Posterior cingulate gyrus (tissue), 11 donors: ENCODE data around the gene MPO.
A peak's percentile ranks its signal among the peaks of the same experiment; 100 is the strongest.

Experiments used
- DNase-seq, 10 donors: peaks; one replicate each; pipeline versions ENCODE4 v3.0.0 to v3.0.0-alpha.2; 2020 to 2021; ENCODE audit warnings: mixed read lengths in 3 of 10
- intact Hi-C: fragments of 100-400 bp; cut with DNase I; formaldehyde crosslinking; loops from one replicate; pipeline ENCODE4 v1.15.1; 2023

The MPO gene

DNA sequence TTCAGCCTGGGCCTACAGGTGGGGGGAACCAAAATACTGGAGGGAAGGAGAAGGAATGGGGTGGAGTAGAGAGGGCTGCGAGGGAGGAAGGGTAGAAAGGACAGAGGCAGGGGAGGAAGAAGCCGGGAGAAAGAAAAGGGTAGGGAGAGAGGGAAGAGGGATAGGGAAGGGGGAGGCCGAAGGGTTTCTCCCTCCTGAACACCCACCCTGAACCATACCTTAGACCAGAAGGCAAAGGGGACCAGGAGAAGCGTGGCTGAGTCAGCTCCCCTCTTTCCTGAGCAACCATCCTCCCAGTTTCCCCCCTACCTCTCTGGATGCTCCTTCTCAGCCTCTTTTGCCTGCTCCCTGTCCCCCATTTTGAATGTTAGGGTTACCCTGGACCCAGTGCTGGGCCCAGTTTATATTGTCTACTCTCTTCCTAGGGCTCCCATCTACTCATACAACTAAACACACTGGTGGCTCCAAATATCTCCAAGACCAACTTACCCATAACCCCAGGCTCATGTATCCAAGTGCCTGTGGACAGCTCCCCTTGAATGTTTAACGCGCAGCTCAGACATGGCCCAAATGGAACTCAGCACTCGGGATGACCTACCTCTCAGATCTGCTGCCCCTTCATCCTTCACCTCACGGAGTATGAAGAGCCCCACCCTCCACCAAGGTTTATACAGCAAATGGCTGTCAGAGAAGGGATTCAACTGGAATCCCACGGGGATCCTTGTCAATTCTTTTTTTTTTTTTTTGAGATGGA lies 40.0 kb upstream of the MPO start:
- intact Hi-C loops, result no loop called here
- peak in 4 of 10 donors; percentile 2 to 16 (median 8) for DNase-seq

DNA sequence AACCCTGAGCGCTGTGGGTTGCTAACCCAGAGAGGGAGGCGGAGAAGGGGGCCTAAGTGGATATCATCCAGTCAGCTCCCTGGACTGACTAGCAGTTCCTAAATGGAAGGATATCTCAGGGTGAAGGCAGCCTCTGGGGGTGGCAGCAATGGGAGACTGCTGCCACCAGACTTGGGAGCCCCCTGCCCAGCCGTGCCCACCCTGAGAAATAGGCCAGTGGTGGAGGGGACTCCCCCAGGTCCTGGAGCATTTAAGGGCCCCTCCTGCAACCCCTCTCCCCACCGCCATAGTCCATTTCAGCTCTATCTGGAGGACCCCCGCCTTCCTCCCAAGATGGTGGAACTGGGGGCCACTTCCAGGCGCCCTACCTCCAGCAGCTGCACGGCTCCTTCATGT lies 39.4 kb upstream of the MPO start:
- intact Hi-C loops, result no loop called here
- peak in 3 of 10 donors; percentile 26 to 45 (median 36) for DNase-seq

DNA sequence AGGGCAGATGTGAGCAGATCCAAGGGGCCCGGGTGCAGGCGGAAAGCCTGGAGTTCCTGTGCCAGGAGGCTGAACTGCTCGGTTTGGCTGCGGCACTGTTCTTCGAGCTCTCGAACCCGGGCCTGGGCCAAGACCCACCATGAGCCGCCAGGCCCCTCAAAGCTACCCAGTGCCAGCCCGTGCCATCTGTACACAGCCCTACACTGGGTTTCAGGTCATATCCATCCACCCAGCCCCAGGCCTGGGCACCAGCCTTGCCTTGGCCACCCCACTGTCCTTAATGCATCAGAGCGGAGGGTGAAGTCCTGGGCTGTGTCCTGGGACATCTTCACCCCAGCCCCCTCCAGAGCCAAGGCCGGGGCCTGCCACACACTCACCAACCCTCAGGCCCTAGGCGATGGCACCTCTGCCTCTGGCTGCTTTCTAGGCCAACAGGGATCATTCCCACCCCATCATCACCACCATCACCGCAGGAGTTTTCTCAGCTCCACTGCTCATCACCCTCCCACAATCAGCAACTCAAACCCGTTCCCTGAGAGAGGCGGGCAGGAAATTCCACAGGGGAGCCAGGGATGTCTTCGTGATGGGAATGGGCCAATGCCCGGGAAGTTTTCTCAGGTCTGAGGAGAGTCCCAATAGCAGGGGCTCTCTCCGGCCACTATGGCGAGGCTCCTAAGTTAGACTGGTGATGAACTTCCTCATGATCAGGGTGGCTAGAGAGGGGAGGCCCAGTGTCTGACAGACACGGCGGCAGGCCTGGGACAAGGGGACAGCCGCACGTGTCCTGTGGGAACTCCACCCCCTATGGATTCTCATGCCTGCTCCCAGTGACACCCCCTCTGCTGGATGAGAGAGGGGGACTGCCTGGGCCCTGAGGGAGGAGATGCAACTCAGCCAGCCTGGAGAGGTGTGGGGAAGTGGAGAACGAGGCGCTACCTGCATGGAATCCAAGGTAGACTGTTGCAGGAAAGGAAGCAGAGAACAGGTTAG lies 38.7 kb upstream of the MPO start:
- DNase-seq, result peak in 4 of 10 donors; percentile 6 to 76 (median 60)
- intact Hi-C loops, result no loop called here

DNA sequence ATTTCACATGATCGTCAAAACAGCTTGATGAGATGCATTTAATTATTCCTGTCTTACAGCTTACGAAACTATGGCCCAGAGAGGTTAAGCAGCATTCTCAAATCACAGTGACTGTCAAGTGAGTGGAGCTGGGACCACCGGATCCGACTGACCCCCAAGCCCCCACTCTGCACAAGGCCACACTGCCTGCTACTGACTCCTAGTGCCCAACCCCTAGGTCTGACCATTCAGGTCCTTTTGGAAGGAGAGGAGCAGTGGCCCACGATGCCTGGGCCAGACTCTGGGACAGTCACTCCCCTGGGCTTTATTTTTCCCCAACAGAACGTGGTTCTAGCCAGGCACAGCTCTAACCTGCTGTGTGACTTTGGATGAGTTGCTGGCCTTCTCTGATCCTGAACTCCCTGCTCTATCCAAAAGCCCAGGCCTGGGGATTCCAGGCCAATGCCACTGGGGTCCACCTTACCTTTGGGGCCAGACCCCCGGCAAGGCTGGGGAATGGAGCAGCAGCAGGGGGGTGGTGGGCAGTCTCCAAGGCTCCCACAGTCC lies 38.0 kb upstream of the MPO start:
- peak in 3 of 10 donors; percentile 2 to 47 (median 7) for DNase-seq
- intact Hi-C loops, result no loop called here

DNA sequence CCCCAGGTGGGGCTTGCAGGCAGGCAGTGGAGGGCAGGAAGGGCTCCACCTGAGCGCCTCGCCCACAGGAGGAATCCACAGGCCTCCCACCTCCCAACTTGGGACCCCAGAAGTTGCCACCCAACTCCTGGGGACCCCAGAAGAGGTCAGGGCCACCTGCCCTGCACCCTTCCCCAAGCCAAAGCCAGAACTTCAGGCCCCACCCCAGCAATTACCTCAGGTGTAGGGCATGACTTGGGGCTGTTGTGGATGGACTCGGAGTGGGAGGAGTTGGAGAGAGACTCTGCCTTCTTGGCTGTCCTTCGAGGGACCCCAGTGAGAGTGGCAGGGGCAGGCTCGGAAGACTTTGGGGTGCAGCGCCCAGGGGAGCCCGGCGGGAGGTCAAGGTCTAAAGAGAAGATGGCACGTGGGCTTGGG lies 37.3 kb upstream of the MPO start:
- DNase-seq, result peak in 3 of 10 donors; percentile 41 to 67 (median 41)
- intact Hi-C loops, result no loop called here

DNA sequence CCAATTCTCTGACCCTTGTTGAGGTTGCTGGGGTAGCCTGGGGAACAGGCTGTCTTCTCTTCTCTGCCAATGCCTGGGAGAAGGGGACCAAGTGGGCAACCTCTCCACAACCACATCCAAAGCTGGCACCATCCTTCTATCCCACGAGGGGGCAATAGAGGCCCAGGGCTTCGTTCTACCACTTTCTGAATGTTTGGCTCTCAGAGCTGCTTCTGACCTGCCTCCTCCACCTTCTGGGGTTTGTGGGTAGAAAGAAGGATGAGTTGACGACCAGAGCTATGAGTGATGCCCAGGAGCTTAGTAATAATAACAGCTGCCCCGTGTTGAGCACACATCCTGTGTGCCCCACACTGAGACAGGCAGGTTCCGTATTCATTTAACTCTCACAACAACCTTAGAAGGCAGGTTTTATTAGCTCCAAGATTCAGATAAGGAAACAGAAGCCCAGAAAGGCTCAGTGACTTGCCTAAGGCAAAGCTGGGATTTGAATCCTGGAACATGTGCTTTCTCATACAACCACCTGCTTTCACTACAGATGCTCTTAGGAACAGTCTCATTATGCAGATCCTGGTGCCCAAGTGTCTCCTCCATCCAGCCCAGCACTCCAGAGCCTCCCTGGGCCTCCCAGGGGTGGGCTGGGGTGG lies 36.8 kb upstream of the MPO start:
- intact Hi-C loops, result no loop called here
- DNase-seq, result peak in 4 of 10 donors; percentile 14 to 89 (median 56)

DNA sequence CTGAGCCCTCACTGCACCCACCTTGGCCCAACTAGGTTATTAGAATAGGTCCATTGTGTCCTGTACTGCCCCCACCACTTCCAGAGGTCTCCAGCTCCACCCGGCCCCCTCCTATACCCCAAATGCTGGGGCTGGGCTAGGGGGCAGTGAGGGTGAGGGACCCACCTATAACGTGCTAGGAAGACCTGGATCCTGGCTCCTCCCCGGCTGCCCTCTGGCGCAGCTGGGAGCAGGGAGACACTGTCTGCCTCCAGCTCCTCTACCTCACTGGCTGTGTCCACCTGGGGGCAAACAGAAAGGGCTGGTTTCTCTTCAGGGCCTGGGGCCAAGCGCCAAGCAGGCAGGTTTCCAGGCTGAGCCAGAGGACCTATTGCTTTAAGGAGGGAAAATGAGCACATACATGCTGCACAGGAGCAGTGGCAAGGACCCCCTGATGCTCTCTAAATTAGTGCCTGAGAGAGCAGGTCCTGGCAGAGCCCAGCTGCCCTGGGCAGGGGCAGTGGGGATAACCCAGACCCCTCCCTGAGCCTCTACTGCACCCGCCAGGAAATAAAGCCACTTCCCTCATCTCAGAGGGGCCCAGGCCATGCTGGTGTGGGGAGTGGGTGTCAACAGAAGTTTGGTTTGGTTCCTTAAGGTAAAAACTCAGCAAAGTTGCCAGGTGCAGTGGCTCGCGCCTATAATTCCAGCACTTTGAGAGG lies 35.7 kb upstream of the MPO start:
- peak in 5 of 10 donors; percentile 4 to 45 (median 26) for DNase-seq
- intact Hi-C loops, result no loop called here

DNA sequence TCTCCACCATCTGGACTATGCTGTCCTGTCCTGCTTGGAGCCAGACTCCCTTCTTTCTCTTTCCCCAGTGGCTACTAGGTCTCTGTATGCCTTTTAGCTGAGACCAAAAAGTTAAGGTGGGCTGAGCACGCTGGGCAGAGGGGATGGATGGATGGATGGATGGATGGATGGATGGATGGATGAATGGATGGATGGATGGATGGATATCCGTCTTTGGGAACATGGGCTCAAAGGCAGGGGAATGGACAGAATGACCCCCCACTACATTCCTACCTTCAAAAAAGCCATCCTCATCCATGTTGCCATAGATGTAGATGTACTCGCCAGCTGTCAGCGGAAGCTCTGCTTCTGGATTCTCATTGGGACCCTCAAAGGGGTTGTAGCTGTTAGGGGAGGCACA lies 35.0 kb upstream of the MPO start:
- peak in 1 of 10 donors; percentile 40 for DNase-seq
- intact Hi-C loops, result no loop called here

DNA sequence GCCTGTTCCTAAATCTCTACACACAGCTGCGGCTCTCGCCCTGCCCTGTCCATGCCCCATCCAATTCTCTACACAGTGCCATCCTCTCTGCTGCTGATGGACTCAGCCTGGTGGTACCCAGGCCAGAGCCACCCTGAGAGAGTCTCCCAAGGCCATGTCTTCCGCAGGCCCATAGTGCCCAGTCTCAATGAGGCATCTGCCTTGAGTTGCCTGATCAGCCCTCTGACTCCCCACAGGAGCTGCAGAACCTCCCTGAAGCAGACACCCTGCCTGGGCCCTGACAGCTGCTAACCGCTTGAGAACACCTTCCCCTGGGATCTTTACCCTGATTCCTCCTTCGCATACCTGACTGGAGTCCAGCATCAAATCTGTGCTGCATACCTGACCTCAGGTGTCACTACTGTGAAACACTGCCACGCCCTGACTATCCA lies 34.6 kb upstream of the MPO start:
- intact Hi-C loops, result no loop called here
- peak in 3 of 10 donors; percentile 33 to 56 (median 55) for DNase-seq

DNA sequence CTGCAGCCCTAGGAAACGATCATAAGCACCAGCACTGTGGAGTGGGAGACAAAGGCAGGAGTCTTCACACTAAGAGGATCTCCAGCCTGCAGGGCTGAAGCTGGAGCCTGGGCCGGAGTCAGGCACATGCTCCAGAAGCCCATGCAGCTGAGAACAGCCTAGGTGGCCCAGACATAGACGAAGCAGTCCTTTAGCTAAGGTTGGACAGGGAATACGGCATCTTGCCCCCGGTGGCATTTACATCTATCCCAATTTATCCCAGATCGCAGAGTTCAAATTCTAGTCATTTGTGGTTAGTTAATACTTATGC lies 33.9 kb upstream of the MPO start:
- DNase-seq, result peak in 3 of 10 donors; percentile 21 to 31 (median 23)
- intact Hi-C loops, result no loop called here

DNA sequence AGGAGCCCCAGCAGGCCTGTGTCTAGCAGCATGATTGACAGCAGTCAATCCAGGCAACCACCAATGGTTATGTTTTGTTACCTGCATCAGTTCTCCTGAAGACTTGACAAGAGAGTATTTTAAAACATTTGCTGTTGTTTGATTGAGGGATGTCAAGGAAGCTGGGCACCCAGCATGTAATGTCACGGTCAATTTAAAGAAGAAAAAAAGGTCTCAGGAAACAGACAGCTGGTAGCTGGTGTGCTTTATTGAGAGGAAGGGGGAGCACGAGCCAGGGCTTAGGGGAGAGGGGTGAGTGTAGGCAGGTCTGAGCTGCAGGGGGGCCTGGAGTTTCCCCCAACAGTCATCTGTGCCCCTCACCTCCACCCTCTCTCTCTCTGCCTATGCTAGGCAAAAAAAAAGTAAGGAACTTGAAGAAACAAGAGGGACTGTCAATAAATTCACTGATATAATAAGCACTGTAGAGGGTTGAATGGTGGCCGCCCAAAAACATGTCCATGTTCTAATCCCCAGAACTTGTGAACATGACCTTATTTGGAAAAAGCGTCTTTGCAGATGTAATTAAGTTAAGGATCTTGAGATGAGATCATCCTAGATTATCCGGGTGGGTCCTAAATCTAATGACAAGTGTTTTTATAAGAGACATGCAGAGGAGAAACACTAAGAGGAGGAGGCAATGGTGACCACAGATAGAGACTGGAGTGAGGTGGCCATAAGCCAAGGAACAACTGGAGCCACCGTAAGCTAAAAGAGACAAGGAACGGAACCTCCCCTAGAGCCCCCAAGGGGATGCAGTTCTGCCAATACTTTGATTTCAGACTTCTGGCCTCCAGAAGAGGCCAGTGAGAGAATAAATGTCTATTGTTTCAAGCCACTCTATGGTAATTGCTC lies 33.3 kb upstream of the MPO start:
- intact Hi-C loops, result no loop called here
- peak in 2 of 10 donors; percentile 12 to 21 for DNase-seq

DNA sequence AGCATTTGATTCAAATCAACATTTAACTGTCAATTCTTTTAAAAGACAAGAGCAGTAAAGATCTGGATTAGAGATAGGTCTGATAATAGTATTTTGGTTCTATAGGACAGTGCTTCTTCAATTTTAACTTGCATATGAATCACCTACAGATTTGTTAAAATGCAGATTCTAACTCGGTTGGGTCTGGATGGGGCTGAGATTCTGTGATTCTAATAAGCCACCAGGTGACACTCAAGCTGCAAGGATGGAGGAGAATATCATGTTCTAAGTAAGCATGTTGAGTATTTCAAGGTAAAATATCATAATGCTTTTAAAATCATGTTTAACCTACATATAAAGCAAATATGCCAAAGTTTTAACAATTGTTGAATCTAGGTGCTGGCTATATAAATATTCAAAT lies 32.1 kb upstream of the MPO start:
- no peak for DNase-seq
- intact Hi-C loops, result no loop called here

DNA sequence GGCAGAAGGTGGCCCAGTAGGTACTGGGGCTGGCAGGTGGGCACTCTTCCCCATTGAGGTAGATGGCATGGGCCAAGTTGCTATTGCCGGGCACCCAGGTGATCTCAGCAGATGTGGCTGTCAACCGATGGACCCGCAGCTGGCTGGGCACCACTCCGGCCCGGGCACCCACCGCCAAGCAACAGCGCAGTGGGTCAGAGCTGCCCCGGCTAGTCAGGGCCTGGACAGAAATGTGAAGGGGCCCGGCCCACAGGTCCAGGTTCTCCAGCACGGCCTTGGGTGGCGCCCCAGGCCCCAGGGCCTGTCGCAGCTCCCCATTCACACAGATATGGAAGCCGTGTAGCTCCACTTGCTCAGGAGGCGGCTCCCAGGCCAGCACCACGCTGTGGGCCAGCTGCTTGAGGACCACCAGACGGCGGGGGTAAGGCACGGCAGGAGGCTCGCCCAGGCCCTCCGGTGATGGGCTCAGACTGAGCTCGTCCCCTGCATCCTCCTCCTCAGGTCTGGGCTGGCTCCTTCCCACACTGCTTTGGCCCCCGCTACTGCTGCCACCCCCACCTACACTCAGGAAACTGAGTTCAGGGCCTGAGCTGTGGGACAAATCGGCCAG lies 31.4 kb upstream of the MPO start:
- peak in 3 of 10 donors; percentile 69 to 78 (median 77) for DNase-seq
- intact Hi-C loops, result no loop called here

DNA sequence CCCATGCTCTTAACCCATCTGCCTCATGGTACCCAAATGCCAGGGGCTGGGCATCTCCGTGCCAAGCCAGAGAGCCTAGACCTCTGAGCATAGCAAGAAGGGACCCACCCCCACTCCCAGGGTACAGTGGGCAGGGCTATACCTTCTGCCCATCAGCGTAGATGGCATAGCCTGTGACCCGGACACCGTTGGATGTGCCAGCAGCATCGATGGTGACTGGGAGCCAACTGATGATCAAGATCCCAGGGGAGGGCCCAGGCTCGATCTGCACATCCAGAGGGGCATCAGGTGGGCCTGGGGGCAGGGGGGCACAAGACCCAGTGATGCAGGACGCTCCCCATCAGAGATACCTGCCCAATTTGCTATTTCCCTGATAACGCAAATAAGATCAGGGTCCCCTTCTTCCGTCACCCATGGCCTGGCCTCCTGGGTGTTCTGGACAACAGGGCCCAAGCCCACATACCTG lies 30.7 kb upstream of the MPO start:
- peak in 3 of 10 donors; percentile 15 to 77 (median 59) for DNase-seq
- intact Hi-C loops, result no loop called here

DNA sequence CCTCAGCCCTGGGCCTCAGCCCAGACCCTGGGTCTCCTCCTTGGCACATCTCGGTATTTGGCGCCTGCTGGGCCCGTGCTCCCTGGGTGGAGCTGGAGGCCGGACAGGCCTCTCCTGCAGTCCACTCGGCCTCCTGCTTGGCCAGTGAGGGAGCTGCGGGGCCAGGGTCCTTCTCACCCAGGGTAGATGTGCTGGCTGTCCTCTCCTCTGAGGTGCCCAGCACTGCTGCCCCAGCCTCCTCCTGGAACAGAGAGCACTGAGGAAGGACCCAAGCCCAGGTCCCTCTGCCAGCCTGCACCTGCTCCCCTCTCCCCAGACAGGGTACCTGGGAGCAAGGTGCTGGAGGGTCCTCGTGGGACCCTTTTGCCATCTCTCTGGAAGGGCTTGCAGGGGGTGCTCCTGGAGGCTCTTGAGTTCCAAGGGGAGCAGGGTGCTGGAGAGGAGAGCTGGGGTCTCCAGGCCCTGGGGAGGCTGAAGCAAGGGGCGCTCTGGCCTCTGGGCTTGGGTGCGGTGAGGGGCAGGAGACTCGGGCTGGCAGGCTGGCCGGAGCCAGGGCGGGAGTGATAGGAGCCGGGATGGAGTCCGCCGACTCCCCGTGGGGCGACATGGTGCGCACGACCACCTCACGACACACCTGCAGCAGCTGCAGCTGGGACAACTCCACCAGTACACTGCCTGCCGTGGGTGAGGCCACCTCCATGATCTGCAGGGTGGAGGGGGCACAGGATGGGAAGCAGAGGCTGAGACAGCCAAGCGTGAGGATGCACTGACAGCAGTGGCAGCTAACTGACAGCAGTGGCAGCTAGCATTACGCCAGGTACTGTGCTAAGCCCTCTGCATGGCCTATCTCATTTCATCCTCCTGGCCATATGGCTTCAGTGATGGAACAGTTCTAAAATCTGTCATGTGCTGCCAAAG lies 30.0 kb upstream of the MPO start:
- intact Hi-C loops, result no loop called here
- peak in 3 of 10 donors; percentile 17 to 78 (median 68) for DNase-seq

DNA sequence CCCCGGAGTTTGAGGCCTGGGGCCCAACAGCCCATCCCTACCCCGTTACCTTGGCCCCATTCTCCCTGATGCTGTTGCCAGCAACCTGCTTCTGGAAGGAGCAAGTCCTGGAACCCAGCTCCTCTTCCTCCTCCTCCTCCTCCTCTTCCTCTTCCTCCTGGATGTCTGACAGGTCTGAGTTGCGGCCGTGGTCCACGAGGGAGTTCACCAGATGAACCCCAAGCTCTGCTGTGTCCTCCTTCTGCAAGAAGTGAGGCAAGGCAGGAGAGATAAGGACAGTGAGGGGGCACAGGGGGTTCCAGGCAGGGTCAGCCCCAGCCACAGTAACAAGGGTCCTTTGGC lies 29.2 kb upstream of the MPO start:
- peak in 1 of 10 donors; percentile 48 for DNase-seq
- intact Hi-C loops, result no loop called here
